Measurements from ENCODE around the gene CDC40.

The CDC40 gene

GRCh38 chr6:110170081-110170480 is 10.1 kb upstream of the CDC40 start:
- DNase-seq (ENCODE audit: low read depth): no peak
- TF ChIP-seq, protein P1, sequence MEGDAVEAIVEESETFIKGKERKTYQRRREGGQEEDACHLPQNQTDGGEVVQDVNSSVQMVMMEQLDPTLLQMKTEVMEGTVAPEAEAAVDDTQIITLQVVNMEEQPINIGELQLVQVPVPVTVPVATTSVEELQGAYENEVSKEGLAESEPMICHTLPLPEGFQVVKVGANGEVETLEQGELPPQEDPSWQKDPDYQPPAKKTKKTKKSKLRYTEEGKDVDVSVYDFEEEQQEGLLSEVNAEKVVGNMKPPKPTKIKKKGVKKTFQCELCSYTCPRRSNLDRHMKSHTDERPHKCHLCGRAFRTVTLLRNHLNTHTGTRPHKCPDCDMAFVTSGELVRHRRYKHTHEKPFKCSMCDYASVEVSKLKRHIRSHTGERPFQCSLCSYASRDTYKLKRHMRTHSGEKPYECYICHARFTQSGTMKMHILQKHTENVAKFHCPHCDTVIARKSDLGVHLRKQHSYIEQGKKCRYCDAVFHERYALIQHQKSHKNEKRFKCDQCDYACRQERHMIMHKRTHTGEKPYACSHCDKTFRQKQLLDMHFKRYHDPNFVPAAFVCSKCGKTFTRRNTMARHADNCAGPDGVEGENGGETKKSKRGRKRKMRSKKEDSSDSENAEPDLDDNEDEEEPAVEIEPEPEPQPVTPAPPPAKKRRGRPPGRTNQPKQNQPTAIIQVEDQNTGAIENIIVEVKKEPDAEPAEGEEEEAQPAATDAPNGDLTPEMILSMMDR (IDR thresholded peaks at IDR 0.05; ENCODE audit: control insufficient read depth, insufficient read depth, low read depth, low read length, missing control alignments): no peak
- H3K4me3 ChIP-seq (ENCODE audit: control insufficient read depth, low read depth, low read length): no peak overlapping the region

DNA sequence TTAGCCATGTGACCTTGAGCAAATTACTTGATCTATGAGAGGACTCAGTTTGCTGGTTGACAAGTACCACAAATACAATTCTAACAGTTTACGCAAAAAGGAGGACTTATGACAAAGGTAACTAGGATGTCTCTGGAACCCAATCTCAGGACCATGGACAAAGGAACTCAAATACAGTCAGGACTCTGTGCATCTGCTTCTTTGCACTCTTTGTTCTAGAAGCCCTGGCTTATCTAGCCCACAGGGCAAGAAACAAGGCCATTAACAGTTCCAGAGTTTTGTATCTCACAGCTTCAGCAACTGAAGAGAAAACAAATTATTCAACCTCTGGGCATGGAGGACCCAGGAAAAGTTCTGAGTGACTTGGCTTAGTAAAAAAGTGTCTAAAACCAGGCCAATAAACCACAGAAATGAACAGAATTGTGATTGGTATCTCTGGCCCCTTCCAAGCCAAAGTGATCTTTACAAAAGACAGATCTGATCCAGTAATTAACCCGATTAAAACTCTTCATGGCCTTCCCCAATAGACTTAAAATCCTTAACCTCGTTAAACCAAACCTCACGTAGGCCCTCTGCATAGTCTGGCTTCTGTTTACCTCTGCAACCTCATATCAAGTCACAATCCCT is 6.6 kb upstream of the CDC40 start:
- DNase-seq (ENCODE audit: low read depth): no peak
- TF ChIP-seq, protein P1 (IDR thresholded peaks at IDR 0.05; ENCODE audit: control insufficient read depth, insufficient read depth, low read depth, low read length, missing control alignments): no peak
- no peak overlapping the region for H3K4me3 ChIP-seq (ENCODE audit: control insufficient read depth, low read depth, low read length)

GRCh38 chr6:110178626-110179405 is 1.4 kb upstream of the CDC40 start:
- TF ChIP-seq, protein P1 (IDR thresholded peaks at IDR 0.05; ENCODE audit: control insufficient read depth, insufficient read depth, low read depth, low read length, missing control alignments): peak; percentile 81

DNA sequence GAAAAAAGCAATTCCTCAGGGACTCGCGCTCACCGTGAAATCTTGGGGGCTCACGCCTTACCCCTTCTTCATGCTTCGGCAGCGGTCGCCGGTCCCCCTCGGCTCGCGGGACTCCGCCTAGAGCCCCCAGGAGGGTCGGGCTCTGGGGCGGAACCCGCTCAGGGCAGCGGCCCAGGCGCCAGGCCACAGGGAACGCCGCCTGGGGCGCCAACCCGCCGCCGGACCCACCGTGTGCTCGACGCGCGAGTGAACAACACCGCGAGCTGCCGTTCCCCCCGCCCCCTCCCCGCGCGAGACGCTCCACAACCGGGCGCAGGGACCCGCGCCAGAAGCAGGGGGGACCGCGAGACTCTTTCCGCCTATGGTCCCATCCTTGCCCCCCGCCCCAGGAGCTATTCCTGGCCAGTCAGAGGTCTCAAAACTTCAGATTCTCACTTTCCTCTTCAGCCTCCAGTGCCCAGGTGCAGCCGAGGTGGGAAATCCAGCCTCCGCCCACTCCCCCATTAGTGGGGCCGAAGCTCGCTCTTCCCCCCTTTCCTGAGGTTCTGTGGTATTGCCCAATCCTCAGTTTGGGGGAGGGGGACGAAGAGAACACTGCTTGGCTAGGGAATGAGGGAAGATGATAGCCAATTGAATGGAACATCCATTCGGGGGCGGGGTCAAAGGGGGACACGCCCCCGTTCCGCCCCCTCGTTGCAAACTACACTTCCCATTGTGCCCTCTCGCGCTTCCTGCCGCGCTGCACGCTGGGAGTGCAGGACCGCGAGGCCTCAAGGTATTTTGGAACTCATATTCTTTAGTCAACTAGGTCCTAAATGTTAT is 610 bp upstream of the CDC40 start, which contains the start of gene WASF1:
TSS of gene WASF1 (minus strand) at position 265 of the 822 bp plus-strand sequence. CDS start 52,069 bp downstream, outside the sequence.
- TF ChIP-seq, protein P1 (IDR thresholded peaks at IDR 0.05; ENCODE audit: control insufficient read depth, insufficient read depth, low read depth, low read length, missing control alignments): no peak
- H3K4me3 ChIP-seq (ENCODE audit: control insufficient read depth, low read depth, low read length): peak within 1 kb of the TSS; percentile 88
- DNase-seq (ENCODE audit: low read depth): peak; percentile 94

More at GRCh38 chr6:110178626-110179405, 1.4 kb upstream of the CDC40 start:
- DNase-seq (ENCODE audit: low read depth): peak; percentile 29
- H3K4me3 ChIP-seq (ENCODE audit: control insufficient read depth, low read depth, low read length): peak overlapping the region; percentile 88

DNA sequence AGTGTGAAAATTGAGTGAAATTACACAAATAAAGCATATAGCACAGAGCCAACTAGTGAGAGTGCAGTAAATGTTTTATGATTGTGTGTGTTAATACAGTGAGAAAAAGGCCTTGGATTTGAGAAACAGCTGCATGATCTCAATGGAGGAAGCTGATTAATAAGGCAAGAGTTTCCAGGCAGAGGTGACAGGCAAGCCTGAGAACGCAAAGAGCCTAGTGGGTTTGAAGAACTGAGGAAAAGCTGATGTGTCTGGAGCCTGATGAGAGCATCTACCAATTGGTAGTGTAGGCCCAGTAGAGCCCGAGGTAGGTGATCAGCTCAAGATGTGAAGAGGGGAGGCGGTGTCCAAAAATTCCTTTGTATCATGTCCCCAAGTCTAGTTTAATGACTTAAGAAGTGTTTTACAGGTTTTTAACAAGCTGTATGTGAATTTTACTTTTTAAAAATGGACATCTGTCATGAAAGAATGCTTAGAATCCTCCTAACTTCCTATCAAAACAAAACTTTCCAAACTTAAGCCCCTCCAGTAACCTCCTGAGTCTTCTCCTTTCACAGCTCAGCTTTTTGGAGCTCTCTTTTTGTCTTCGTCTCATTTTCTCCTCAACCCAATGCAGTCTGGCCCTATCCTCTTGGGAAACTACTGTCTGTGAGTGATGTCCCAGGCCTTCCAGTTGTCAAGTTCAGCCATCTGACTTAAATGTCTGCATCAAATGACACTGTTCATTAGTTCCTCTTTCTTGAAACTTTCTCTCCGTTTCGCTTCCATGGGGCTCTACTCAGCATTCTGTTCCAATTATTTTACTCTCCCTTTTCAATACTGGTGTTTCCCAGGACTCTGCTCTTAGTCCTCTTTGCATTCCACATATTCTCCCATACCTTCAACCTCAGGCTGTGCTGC is 1.2 kb downstream of the CDC40 start:
- TF ChIP-seq, protein P1 (IDR thresholded peaks at IDR 0.05; ENCODE audit: control insufficient read depth, insufficient read depth, low read depth, low read length, missing control alignments): no peak
- no peak for DNase-seq (ENCODE audit: low read depth)
- peak overlapping the region; percentile 70 for H3K4me3 ChIP-seq (ENCODE audit: control insufficient read depth, low read depth, low read length)

Data from AG09309 (cell line).